ENCODE measurements around the gene KDM4C. TPM values are rescaled to one million over a fixed set of nuclear protein-coding genes. Genes with fewer than 3 reads are reported as not detected.

KDM4C gene
- total RNA-seq, 1 experiment from 2014 or later = 7.1 TPM

DNA sequence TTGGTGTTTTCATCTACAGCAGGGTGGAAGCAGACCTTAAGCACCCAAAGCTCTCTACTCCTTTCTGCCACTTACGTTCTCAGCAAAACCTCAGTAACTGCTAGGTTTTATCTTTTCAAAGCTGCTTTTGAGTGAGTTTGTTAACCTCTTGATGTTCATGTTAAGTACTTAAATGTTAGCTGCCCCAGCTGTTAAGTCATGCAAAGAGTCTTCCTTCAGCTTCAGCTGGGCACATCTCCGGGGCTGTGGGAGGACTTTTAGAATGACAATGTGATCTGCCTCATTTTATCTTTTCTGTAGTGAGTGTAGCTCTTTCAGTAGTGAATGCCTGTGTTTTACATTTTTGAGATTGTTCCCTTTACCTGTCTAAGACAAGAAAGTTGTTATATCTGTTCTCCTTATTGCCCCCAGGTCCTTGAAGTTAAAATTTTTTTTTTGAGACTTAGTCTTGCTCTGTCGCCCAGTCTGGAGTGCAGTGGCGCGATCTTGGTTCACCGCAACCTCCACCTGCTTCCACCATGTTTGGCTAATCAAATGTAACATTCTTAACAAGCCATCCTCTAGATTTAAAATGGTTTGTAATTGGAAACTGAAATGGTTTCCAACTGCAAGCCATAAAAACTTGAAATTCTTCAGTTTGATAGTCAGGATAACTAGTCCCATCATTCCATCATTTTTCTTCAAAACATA lies 19.6 kb downstream of the KDM4C start:
- ATAC-seq (no peak), DNase-seq (ENCODE audit: low read depth, low spot score) (no peak)
- Histone ChIP-seq H3K9me3 (ENCODE audit: control insufficient read depth, insufficient read depth, low read depth, low read length) (no peaks in the 10 kb centered on the region), H3K36me3 (ENCODE audit: control insufficient read depth, insufficient read depth, low read length) (no peaks in the 10 kb centered on the region), H3K4me1 (ENCODE audit: control insufficient read depth, insufficient read depth, low read length) (no peaks in the 10 kb centered on the region), H3K27me3 (ENCODE audit: control insufficient read depth, insufficient read depth, low read length) (no peaks in the 10 kb centered on the region), H3K27ac (ENCODE audit: low read length) (no peak overlapping the region), H3K4me3 (ENCODE audit: low read depth in 2 of 2, low read length in 2 of 2) (no peak overlapping the region)
- POLR2A ChIA-PET = no interaction called here
- BruUV-seq (replicated peaks) = no TSS peak
- intact Hi-C loops (cut with micrococcal nuclease; ENCODE audit: unreplicated experiment) = no loop called here
- CTCF ChIA-PET = no interaction called here
- in situ Hi-C loops (cut with HindIII; ENCODE audit: low pct_unique_long_range_greater_than_20kb, low sequenced_read_pairs) = no loop called here
- no peak for TF ChIP-seq REST (IDR thresholded peaks at IDR 0.05; ENCODE audit: insufficient read depth in 1 of 2, low read depth in 2 of 2, low read length in 1 of 2)
- TF ChIP-seq SIN3A (IDR thresholded peaks at IDR 0.05; ENCODE audit: borderline replicate concordance, insufficient read depth, low read depth, low read length) = no peak
- no peak for TF ChIP-seq CTCF (IDR thresholded peaks at IDR 0.05)
- no peak for TF ChIP-seq TCF7L2 (IDR thresholded peaks at IDR 0.05; ENCODE audit: low read depth, low read length)
- TF ChIP-seq POLR2AphosphoS5 (IDR thresholded peaks at IDR 0.05; ENCODE audit: low read depth, low read length) = no peak

DNA sequence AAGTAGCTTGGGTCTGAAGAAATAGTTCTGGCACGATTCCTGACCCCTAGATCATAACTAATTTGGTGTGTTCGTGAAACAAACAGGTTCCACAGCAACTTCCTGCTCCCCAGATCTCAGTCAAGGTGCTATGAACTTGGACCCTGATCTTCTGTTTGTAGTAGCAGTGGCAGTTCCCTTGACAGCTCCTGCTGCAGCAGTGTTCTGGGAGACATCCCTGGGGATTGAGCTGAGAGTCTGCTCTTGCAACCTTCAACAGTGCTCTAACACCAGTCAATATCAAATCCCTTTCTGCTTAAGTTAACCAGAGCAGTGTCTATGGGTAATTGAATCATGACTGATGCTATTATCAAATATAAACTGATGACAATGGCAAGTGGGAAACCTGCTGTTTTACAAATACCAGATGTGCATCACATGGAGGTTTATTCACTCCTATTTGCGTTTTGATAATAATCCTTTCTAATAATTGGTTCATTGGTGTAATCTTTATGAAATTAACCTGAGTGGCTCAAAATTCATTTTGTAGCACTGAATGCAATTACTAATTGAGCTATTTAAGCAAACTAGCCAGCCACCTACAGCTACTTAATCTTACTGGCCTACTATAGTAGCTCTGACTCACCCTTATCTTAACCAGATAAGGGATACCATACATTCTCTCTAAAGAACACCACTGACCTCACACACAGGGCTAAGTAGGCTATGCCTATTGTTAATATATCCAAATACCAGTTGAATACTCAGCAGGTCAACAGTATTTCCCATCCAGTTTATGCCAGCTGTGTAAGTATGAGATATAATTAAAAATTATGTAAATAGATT lies 21.9 kb downstream of the KDM4C start:
- TF ChIP-seq SIN3A (IDR thresholded peaks at IDR 0.05; ENCODE audit: borderline replicate concordance, insufficient read depth, low read depth, low read length) (no peak), CTCF (IDR thresholded peaks at IDR 0.05) (no peak), TCF7L2 (IDR thresholded peaks at IDR 0.05; ENCODE audit: low read depth, low read length) (no peak), POLR2AphosphoS5 (IDR thresholded peaks at IDR 0.05; ENCODE audit: low read depth, low read length) (no peak), REST (IDR thresholded peaks at IDR 0.05; ENCODE audit: insufficient read depth in 1 of 2, low read depth in 2 of 2, low read length in 1 of 2) (no peak)
- in situ Hi-C loops (cut with HindIII; ENCODE audit: low pct_unique_long_range_greater_than_20kb, low sequenced_read_pairs) (no loop called here), intact Hi-C loops (cut with micrococcal nuclease; ENCODE audit: unreplicated experiment) (no loop called here)
- POLR2A ChIA-PET = no interaction called here
- Histone ChIP-seq H3K27ac (ENCODE audit: low read length) (no peak overlapping the region), H3K27me3 (ENCODE audit: control insufficient read depth, insufficient read depth, low read length) (no peaks in the 10 kb centered on the region), H3K36me3 (ENCODE audit: control insufficient read depth, insufficient read depth, low read length) (no peaks in the 10 kb centered on the region), H3K4me3 (ENCODE audit: low read depth in 2 of 2, low read length in 2 of 2) (no peak overlapping the region), H3K4me1 (ENCODE audit: control insufficient read depth, insufficient read depth, low read length) (no peaks in the 10 kb centered on the region), H3K9me3 (ENCODE audit: control insufficient read depth, insufficient read depth, low read depth, low read length) (no peaks in the 10 kb centered on the region)
- CTCF ChIA-PET = no interaction called here
- ATAC-seq (0 out of 2 replicates have a peak, but pooled peaks have one; percentile 58), DNase-seq (ENCODE audit: low read depth, low spot score) (no peak)
- no TSS peak for BruUV-seq (replicated peaks)
